SHP77 treated with DMSO at 0.1 percent for 48 hours (cell line): ENCODE measurements around the gene CD58.

Source experiments
- DNase-seq: peaks from one replicate; lab custom pipeline; 2025; lab: John Stamatoyannopoulos, UW

Gene CD58

DNA sequence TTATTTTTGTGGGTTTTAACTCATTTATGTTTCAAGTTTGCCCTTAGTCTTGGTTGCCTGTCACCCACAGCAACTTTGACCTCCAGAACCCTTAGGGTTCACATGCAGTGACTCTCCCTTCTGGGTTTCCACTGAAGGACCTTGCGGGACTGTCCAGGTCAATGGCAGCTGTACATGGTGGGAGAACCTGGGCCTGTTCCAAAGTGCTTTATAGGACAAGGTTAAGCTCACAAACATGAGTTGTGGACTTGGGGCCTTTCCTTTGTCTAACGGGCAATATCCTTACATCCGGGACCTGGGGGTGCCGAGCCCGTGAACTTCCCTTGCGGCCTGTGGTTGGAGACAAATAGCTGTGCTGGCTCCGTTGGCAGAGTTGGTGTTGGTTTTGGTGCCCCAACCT lies 77.8 kb downstream of the CD58 start:
- DNase-seq, result no peak

DNA sequence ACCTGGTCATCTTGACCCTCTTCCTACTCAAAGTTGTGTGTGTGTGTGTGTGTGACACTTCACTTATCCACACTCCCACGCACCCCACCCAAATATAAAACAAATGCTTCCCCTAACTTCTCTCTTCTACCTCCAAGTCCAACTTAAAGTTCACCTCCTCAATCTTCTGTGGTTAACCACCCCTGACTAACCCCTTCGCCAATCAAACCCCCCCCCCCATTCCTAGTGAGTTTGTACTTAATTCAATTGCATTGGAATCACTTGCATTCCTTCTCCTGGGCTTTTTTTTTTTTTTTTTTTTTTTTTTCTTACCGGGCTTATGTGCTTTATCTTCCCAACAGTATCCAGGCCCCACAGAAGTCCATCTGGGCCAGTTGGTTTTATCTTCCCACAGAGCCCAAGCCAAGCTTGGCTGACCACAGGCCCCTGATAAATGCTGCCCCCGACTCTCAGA lies 78.4 kb downstream of the CD58 start:
- no peak for DNase-seq

DNA sequence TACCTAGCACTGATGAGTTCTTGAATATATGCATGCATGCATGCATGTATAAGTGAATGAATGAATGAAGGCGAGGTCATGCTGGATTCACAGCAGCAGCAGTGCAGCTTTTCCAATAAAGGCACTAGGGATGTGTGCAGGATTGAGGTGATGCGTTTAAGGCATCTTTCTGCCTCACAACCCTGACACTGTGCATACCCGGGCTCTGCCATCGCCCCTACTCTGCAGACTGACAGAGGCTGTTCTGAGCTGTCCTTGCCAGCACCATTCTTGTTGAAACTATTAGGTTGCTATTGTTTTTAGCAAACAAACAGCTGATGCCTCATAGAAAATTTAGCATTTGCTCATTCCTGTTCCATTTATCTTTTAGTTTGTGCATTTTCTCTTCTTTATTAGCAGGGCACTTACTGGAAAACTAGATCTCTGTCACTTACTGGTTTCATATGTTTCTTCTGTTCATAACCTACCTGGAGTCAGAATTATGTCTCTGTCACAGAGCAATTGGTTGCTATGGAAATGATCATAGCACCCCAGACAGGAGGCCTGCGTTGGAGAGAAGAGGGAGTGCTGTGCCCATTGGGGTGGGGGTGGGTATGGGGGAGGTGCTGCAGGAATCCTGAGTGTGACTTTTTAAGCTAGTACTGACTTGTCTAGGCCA lies 79.0 kb downstream of the CD58 start:
- no peak for DNase-seq

DNA sequence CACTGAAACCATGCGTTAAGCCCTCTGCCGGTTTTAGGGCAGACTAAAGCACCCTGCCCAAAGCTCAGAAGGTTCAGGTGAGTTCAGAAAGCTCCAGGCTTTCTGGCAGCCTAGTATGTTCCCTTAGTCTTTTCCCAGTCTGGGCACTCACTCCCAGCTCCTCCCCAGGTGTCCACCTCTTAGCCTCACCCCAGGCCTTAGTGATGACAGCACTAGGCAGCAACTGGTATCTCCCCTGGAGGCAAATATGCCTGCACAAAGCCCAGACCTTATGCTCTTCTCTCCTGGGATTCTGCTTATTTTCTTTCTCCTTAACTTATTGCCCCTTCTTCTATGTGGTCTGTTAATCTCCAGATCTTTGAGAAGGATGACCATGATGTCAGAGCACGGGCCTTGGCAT lies 80.2 kb downstream of the CD58 start:
- DNase-seq, result no peak

DNA sequence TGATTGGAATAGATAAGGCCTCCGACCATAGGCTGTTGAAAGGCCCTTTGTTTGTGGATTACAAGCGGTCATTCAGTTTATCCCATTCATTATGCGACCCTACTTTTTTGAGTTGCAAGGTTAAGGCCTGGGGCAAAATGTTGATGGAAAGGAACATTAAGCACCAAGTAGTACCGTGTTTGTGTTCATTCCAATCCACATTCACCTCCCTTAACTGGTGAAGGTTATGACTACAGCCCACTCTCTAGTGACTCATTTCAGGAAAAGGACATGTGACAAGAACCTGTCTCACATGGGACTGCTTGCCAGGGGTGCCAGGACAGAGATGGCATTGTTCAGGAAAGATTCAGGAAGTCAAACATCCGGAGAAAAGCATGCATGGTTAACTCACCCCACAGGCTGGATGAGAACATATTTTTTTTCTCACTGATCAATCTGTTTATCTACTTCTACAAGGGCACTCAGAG lies 81.6 kb downstream of the CD58 start:
- DNase-seq, result no peak

DNA sequence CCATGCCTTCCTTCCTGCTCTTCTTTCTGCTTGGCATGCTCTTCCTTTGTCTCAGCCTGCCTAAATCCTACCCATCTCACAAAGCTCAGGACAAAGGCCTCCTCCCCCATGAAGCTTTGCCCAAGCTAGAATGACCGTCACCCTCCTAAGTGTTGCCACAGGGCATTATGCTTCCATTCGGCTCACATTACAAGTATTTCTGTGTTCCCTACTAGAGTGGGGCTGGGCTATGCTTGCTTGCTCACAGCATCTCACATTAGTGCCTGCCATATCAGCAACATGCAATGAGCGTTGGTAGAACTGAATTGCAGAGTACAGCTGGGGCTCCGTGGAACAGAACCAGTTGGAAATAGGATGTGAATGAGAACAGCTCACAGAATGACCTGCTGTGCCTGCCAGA lies 82.8 kb downstream of the CD58 start:
- DNase-seq, result no peak

DNA sequence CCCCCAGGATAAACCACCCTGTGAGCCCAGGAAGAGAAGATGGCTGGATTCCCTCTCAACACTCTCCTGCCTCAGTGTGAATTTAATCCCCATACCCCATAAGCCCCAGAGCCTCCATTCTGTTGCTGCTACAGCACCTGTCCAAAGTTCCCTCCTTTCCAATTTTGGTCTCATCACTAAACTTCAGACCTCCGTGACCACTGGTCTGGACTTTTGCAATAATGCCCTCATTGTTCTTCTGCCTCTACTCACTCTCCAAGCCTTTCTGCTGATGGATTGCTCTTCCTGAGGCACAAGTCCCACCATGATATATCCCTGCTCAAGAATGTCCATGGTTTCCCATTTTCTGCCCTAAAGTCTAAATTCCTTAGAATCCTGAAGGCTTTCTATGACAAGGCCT lies 83.2 kb downstream of the CD58 start:
- DNase-seq, result no peak

DNA sequence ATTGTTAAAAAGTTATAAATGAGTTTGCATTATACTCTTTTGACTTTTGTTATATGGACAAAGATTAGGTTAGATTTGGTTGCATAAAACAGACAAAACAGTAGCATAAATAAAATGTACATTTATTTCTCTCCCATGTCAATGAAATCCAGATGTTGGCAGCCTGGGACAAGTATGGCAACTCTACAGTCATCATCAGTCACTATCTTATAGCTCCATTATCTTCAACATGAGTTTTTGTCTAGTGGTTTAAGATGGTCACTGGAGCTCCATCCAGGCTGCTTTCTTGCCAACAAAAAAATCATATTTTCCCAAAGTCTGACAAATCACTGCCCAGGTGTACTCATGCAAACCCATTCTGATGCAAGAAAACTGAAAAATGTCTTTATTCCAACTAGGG lies 83.8 kb downstream of the CD58 start:
- no peak for DNase-seq

DNA sequence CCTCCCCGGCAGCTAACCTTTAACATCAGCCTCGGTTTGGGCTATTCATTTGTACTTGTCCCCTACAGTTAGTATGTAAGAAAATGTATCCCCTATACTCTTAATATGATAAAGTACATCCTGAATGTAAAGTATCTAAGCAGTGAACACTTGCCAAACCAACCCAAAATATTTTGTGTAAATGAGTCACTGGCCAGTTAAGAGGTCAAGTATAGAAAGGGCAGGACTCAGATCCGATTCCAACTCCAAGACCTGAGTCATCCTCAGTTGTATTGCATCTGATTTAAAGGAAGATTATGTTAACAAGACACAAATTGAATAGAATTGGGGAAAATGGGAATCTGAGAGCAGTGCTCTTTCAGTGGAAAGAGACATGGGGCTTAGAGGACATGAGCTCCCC lies 84.4 kb downstream of the CD58 start:
- no peak for DNase-seq

DNA sequence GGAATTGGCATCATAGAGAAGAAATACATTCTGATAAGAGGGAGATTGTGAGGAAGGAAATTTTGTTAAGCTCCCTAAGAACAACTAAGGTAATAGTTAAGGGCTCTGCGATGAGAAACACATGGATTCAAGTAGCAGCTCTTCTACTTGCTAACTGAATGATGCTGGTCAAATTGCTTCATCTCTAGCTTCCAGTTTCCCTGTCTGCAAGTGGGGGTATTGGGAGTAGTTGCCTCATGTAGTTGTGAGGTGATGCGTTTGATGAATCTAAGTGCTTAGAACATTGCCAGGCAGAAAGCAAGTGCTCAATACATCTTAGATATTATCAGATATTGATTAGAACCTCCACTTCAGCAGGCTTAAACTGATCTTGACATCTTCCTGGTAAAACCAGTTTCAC lies 84.8 kb downstream of the CD58 start:
- no peak for DNase-seq

DNA sequence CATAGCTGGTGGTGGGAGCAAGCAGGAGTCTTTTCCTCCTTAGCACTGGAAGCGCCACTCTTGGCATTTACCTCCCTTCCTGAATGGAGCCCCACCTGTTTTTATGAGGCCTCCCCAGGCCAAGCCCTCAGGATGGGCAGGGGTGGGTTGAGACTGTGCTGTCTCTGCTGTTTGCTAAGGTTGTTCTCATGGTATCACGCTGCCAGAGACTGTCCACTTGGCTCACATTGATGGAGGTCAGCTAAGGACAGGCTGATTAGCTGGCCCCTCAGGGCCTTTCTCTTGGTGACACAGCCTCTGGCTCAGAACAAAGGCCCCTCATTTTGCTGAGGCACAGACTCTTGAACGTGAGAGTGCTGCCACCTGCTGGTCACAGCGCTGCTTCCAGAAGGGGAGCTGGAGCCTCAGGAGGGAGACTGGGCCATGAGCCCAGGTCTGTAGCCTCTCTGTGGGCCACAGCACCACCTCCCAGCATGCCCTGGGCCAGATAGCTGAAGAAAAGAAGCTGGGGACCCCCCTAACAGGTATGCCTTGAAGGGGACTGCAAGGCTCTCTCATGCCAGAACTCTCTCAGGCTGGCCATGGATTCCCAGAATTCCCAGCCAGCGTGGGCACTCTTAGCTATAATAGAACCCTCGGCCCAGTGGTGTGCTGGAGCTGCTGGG lies 85.6 kb downstream of the CD58 start:
- peak; percentile 35 for DNase-seq

DNA sequence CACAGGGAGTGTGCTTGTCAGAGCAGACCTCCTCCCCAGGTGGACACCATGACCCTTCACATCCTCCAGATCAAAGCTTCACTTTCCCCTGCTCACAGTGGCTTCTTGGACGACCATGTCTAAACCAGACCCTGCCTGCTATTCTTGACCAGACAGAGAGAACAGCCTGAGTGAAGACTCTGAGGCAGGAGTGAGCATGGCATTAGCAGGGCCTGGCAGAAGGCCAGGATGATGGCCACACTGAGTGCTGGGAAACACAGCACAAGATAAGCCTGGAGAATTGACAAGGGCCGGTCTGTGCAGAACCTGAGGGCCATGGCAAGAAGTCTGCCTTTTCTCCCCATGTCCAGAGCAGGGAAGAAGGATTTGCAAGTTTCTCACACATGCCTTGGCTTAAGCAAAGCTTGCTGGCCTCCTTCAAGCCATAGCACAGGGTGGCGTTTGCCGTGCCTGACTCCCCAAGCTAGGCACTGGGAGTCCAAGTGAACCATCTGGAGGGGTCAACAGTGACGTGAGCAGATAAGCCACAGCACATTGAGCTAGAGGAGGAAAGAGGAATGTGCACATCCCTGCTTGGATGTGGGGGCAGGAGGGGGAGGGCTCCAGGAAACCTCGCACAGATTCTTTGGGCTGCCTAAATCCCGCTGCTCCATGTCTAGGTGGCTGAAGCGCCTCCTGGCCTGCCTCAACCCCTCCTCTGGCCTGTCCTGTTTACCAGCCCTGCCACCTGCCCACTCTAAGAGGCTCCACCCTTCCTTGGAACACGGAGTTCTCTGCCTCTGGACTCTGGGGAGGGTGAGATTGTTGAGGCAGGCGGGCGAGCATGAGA lies 87.1 kb downstream of the CD58 start:
- no peak for DNase-seq

DNA sequence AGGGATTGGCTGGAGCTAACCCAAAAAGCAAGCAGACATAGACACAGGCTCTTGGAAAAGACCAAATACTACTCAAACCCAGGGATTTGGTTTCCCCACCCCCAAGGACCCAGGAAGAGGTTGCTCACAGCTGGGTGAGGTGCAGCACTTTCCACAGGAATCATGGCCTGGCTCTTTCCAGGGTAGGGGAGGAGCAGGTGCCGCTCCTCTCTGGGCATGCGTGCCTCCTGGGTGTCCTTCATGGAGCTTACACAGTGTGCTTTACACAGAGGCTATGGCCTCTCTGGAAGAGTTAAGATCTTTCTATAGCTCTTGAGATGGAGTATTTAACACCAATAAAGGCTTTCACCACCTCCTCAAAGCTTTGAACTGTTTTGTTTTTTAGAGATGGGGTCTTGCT lies 88.3 kb downstream of the CD58 start:
- no peak for DNase-seq

DNA sequence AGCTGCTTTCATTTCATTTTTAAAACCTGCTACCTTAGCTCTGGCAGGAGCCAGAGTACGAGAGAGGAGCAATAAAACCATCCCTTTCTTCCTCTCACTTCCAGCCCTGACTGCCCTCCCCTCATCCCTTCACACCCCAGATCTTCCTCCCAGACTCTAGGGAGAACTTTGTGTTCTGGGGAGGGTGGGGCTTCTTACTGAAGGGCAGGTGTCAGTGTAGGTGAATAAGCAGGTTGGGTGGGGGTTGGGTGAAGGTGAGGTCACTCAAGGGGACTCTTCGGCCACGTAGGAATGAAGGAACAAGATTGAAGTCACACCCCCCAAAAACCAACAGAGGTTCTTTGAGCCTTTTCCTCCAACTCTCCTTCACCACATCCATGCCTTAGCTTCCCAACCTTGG lies 88.9 kb downstream of the CD58 start:
- DNase-seq, result no peak

DNA sequence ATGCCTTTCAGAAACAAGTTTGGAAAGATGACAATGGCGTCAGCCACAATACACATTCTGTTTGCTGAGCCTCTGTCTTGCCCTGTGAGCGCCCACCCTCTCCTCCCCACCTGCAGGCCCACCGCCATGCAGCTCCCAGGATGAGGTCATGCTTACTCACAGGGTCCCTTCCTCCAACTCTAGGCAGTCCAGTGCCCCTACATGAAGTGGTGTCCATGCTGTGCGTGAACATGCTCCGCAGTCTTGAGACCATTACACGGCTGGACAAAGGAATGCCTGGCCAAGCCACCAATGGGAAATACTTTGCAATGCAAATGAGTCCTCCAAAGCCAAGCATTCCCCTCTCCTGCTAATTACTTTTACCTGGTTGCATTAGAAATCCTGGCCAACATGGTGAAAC lies 92.2 kb downstream of the CD58 start:
- DNase-seq, result no peak

DNA sequence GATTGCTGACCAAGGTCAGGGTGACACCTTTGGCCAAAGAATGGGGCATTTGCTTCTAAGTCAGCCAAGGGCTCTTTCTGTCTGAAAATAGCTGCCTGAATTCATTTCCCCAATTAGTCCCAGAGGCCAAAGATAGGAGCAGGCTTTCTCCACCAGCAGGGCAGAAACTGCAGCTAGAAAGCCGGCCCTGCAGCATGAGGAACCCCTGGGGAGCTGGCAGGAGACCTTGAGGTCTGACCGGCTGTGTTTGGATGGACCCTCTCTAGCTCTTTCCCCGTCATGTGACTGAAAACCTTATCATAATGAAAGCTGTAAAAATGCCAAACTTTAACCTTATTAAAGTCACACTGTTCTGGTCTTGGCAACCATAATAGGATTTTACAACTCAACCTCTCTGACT lies 93.4 kb downstream of the CD58 start:
- DNase-seq, result no peak

DNA sequence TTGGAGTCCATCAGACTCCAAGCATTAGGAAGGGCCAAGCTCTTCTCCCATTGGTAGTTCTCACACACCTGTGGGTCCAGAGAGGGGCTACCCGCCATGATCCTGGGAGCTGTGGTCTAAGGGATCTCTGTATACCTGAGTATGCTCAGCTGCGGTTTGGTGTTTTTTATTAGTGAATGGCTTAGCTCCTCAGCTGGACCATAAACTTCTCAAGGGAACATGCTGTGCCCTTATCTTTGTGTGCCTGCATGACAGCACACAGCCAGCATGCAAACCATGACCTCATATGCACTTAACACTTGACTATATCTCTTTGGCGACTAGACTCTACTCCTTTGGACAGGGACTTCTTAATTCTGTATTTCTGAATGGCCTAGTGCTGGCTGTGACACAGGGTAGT lies 94.5 kb downstream of the CD58 start:
- DNase-seq, result no peak

DNA sequence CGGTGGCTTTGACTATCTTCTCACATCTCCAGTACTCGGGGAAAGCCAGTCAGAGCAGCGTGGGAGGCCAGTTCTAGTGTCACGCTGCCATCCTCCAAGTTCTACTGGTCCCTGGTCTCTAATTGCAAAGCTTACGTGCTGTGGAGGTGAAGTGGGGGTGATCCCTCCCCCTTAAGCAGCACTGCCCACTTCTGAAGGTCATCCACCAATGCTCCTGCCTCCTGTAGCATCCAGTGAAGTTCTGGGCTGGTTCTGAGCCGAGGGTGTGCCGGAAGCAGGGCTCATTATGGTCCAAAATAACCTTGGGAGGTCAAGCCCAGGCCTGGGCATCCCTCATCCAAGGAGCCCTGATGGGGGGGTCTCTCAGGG lies 95.0 kb downstream of the CD58 start:
- DNase-seq, result no peak

DNA sequence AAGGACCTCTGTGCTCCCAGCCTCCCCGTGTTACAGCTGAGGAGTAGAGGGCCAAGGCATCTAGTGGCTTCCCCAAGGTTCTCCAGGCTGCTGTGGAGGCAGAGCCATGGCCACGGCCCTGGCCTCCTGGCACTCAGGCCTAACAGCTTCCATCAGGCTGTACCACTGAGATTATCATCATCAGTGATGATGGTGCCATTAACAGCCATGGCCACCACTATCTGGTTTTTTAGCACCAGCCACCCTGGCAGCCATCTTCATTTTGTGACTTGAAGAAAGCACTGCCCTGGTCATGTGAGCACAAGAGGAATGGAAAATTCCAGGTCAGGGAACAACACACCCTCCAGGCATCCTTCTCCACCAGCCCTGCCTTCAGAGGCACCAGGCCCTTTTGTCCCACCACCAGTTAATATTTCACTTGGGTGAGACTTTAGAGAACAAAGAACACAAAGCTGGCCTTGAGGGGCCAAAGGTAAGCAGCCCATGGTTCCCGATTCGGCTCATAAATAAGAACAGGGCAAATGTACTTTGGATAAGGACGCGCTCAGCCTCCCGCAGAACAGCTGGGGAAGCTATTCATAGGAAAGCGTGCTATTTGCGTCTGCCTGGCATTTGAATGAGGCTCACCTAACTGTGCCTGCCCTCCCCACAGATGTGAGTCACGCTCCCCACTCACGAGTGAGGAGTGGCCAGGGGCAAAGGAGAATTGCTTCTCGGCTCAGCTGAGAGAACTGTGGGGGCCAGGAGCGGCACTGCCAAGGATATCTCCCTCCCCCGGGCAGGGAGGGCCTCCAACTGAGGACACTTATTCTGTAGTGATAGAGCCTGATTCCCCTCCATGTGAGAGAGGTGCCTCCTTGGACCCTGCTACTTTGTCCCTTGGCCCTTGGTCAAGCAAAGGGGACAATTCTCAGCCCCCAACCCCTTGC lies 95.6 kb downstream of the CD58 start:
- DNase-seq, result no peak

DNA sequence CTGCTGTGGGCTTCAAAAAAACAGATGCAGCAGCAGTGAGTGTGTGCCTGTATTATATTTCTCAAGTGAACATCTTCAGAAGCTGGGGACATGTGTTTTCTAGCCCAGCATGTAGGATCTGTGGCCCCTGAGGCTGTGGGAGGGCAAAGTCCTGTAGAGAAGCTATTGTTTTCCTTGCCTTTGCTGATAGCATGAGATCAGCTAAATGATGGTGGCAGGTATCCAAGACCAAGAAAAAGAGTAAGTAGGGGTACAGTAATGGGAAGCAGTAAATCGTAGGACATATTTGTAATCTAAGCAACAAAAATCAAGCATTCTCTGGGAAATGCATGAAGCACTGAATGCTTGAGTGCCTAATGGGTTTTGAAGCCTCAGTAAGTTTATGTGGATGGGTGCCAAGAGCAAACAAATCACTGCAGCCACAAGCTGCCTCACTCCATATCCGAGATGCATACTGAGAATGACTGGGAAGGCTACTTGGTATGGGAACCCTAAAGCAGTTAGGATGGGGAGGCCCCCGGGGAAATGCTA lies 98.3 kb downstream of the CD58 start:
- no peak for DNase-seq

DNA sequence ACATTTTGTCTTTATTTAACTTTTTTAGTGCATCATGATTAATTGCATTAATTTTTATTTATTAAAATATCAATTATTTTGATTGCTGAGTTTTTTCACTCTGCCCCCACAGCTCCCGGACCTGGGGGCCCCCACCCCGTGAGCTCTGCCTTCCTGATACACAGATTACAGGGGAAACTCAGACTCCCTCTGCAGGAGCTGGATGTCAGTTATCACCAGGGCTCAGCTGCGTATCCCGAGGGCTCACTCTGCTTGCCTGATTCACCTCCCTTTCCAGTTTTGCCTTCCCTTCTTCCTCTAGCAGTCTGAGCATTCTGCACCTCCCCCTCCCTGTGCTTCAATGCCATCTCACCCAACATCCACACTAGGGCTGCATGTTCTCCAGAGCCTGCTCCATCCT lies 99.6 kb downstream of the CD58 start:
- no peak for DNase-seq

DNA sequence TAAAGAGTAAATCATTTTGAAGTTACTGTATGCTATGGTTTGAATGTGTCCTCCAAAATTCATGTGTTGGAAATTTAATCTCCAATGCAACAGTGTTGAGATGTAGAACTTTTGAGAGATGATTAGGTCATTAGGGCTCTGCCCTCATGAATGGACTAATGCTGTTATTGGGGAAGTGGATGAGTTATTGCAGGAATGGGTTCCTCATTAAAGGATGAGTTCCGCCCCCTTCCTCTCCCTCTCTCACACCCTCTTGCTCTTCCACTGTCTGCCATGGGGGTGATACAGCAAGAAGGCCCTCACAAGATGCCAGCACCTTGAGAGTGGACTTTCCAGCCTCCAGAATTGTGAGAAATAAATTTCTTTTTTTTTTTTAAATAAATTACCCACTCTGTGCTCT lies 100.2 kb downstream of the CD58 start:
- DNase-seq, result no peak
